Fibroblast of skin of right biceps (primary cell): ENCODE results near the gene RPL28.

Source experiments
- DNase-seq: peaks from one replicate; pipeline ENCODE4 v3.0.0-alpha.2; 2013

The RPL28 gene

DNA sequence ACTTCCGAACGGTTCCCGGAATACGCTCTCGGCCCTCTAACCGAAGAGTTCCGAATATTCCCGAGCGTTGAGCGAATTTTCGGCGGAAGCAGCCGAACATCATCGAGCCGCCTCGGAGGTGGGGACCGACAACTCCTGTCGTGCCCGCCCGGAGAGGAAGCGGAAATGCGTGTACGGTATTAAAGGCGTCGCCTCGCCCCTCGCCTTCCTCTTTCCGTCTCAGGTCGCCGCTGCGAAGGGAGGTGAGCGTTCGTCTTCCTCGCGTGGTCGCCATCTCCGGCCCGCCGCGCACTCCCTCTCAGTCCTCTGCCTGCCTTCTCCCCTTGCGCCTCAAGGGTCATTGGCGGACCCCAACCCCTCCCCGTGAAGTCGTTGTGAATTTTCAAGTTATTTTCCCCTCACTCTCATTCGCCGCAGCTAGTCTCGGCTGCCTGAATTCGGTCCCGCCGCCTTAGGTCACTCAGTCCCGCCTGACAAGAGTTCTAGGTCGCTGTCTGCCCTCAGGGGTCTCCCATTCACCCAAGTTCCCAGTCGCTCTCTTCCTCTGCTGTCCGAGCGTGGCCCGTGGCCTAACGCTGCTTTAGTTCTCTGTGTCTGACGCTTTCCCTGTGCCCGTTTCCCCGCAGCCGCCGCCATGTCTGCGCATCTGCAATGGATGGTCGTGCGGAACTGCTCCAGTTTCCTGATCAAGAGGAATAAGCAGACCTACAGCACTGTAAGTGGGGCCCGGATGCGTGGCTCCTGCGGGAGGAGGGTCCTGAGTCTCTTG, at the start of gene RPL28:
Gene RPL28 (plus strand): TSS at position 209 of the 769 bp plus-strand sequence. CDS start 426 bp downstream, at position 635.
- peak; percentile 98 for DNase-seq

DNA sequence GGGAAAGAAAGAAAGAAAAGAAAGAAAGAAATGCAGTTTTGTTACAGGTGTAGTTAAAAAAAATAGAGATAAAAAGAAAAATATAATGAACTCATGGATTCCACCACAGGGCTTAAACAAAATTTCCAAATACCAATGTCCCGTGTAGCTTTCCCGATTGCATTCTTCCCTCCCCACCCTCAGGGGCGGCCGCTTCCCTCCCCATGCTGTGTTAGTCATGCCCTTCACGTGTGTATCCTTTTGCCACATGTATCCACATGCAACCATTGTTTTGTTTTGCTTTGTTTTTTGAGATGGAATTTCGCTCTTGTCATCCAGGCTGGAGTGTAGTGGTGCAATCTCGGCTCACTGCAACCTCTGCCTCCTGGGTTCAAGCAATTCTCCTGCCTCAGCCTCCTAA, 49.6 kb upstream of the RPL28 start:
- DNase-seq = peak; percentile 33

GRCh38 chr19:55339105-55339888, 46.4 kb upstream of the RPL28 start, which contains the start of gene KMT5C:
Gene KMT5C, plus strand, starts transcription at chr19:55339876. Its CDS starts 2,061 bp downstream, at chr19:55341937.
- peak; percentile 100 for DNase-seq

GRCh38 chr19:55339889-55340783, 45.6 kb upstream of the RPL28 start:
- DNase-seq = no peak

DNA sequence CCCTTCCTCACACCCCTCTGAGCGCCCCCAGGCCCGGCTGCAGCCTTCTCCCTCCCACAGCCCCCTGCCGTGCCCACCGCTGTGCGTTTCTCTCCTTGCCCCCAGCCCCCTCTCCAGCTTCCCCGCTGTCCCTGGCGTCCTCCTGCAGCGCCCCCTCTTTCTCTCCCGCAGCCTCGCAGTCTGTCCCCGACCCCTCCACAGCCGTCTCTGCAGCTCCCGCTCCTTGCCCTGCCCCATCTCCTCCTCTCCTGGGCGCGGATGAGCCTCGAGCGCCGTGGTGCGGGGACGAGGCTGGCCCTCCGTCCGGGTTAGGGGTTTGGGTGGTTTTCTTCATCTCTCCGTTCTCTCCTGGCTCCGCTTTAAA, 45.0 kb upstream of the RPL28 start:
- DNase-seq = no peak

DNA sequence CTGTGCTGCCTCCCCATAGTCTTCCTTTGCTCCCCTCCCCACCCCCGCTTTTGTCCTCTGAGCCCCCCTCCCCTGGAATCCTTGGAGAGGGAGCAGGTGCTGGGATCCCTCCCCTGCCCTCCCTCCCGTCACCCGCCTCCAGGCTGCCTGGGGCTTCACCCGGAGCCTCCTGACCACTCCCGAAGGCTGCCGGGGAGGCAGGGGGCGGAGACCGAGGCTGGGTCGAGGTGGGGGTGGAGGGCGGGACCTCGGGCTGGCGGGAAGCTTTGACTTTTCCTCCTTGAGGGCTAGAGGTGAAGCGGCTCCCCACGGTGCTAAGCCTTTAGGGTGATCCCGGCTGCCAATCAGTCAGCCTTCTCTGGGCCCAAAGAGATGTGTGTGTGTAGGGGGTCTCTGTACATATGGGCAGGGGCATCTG, 44.6 kb upstream of the RPL28 start:
- DNase-seq = peak; percentile 57

DNA sequence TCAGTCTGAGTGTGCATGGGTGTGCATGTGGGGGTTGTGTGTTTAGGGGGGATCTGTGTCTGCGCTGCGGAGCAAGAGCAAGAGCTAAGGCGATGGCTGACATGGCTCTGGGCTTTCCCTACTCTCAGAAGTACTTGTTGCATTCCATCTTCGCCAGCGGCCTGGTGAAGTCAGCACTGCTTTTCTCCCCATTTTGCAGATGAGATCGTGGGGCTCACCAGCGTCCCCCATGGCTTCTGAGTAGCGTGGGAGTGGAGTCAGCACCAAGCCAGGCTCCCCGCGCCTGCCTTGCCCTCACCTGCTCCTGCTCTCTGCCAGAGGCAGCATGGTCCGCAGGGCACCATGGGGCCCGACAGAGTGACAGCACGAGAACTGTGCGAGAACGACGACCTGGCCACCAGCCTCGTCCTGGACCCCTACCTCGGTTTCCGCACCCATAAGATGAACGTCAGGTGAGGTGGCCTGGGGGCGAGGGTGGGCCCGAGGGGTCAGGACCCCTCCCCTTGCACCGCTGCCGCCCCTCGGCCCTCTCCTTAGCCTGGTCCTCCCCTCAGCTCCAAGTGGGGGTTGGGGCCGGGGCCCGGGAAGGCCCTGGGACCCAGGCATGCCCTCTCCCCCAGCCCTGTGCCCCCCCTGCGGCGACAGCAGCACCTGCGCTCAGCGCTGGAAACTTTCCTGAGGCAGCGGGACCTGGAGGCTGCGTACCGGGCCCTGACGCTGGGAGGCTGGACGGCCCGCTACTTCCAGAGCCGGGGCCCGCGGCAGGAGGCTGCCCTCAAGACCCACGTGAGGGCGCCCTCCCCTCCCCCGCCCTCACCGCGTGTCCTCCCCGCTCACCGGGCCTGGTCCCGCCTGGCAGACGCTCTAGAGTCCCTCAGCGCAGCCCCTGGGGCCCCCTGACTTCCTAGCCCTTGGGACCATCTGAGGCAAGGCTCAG, 43.9 kb upstream of the RPL28 start:
- DNase-seq = no peak

GRCh38 chr19:55344444-55344843, 41.3 kb upstream of the RPL28 start:
- DNase-seq = no peak

DNA sequence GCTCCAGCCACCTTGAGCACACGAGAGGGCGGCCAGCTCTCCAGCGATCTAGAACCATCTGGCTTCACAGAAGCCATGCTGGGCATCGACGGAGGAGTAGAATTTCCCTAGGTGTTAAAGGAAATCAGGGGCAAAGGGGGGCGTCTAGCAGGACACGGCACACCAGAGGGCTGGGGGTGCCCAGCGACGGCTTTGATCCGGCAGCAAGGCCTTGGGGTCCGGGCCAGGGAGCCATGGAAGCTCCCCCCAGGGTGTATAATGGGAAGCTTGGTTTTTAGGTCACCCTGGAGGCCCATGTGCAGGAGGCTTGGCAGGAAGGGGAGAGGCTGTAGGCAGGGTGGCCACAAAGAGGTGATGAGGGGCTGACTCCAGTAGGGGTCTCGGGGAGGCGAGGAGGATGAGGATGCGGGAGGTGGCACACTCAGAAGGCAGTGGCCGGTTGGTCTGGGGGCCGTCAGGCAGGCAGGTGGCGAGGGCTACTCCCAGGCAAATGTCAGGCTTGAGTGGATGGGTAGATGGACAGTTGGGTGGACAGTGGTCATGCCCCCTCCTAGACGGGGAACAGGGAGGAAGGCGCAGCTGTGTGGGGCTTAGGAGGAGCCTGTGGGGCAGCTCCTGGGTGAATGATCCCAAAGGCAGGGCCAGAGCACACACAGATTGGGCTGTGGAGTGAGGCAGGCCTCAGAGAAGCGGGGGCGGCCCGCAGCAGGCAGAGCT, 40.5 kb upstream of the RPL28 start:
- DNase-seq = no peak

- no peak for DNase-seq
Observed at GRCh38 chr19:55345818-55346724, 39.7 kb upstream of the RPL28 start.

- DNase-seq = no peak
Observed at GRCh38 chr19:55346725-55347441, 38.8 kb upstream of the RPL28 start.

GRCh38 chr19:55347442-55348009, 38.2 kb upstream of the RPL28 start:
- DNase-seq = no peak

GRCh38 chr19:55348317-55349034, 37.3 kb upstream of the RPL28 start:
- DNase-seq = no peak

GRCh38 chr19:55350620-55351315, 35.0 kb upstream of the RPL28 start:
- DNase-seq = no peak

DNA sequence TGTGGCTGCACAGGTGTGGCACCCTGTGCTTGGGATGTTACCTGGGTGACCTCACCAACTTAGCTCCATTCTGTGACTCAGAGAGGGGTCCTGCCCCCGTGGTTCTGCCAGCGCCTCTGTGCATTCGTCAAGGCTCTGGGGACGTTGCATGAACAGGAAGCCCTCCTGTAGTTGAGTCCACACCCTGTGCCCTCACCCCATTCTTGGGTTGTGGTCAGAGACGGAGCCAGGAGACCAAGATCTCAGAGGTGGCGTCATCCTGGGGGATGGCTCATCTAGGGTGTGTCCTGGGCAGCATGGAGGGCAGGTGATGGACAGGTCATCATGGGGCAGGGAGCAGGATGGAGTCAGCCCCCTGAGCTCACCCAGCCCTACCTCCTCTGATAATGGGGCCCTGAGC, 33.7 kb upstream of the RPL28 start:
- DNase-seq = no peak

- DNase-seq = no peak
Observed at GRCh38 chr19:55352549-55353145, 33.1 kb upstream of the RPL28 start.

DNA sequence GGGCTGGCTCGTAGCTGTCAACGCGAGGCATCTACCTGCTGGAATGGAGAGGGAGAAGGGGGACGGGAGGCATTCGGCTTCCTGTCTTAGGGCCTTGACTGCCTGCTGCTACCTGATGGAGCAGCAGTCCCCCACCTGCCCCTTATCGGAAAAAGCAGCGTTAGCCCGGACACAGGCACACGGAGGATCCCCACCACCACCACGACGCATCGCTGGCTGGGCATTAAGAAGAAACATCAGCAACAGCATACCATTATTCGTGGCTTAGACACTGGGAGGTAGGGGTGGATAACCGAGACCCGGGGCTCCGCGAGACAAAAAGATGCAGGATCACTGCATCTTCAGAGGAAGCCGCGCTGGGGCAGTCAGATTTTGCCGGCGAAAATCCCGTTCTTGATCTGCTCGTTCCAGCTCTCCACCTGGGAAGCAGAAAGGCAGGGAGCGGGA, 32.4 kb upstream of the RPL28 start:
- DNase-seq = no peak
